Vagina (tissue), 2 donors: ENCODE data around the gene PLXNA1. TPM values are rescaled to one million over a fixed set of nuclear protein-coding genes. Genes with fewer than 3 reads are reported as not detected.

Source experiments
- DNase-seq, 2 donors: peaks; one replicate each; pipeline ENCODE4 v3.0.0-alpha.2; 2017; ENCODE audit errors: extremely low spot score in 2 of 2
- H3K27ac ChIP-seq: fragments of 200-600 bp; sonication (generic); one replicate; pipeline ENCODE4 v1.5.1; 2019
- H3K27me3 ChIP-seq: fragments of 200-600 bp; sonication (generic); one replicate; pipeline ENCODE4 v1.5.1; 2019
- H3K36me3 ChIP-seq, 2 donors: fragments of 200-600 bp; sonication (generic); one replicate each; pipeline ENCODE4 v1.5.1; 2017 to 2019
- H3K4me1 ChIP-seq: fragments of 200-600 bp; sonication (generic); one replicate; pipeline ENCODE4 v1.5.1; 2019
- H3K4me3 ChIP-seq, 2 donors: fragments of 200-600 bp; sonication (generic); 1 replicate in 1 of 2; 2 replicates in 1 of 2; pipeline ENCODE4 v1.5.1; 2016 to 2019
- H3K9me3 ChIP-seq: fragments of 200-600 bp; sonication (generic); one replicate; pipeline ENCODE4 v1.5.1; 2019
- CTCF ChIP-seq, 3 experiments: fragments of 450-650 bp in 2 of 3; fragments of 200-600 bp in 1 of 3; sonication (generic) in 1 of 3; IDR thresholded peaks; one replicate each; pipeline ENCODE4 v1.5.1; 2017 to 2019; ENCODE audit warnings: antibody characterized with exemption in 3 of 3, mild to moderate bottlenecking in 2 of 3, moderate library complexity in 2 of 3
- POLR2A ChIP-seq, 2 donors: fragments of 450-650 bp; IDR thresholded peaks; one replicate each; pipeline ENCODE4 v1.6.1; 2017; ENCODE audit warnings: antibody characterized with exemption in 2 of 2, mild to moderate bottlenecking in 2 of 2, moderate library complexity in 2 of 2
- POLR2AphosphoS5 ChIP-seq, 2 donors: sonication (generic); formaldehyde crosslinking; IDR thresholded peaks; one replicate each; pipeline ENCODE4 v1.9.0; 2017; ENCODE audit warnings: antibody characterized with exemption in 2 of 2, mild to moderate bottlenecking in 2 of 2, low read depth in 1 of 2; ENCODE audit not compliant: insufficient read depth in 1 of 2
- intact Hi-C: fragments of 100-400 bp; cut with DNase I; formaldehyde crosslinking; loops from one replicate; pipeline ENCODE4 v1.15.1; 2023
- total RNA-seq: library from RNA; depleted of rRNA; stranded (reverse); fragments of >200 nt; gene quantifications from one replicate; pipeline ENCODE4 v1.2.3, GENCODE V29; 2016

PLXNA1 gene
- total RNA-seq, 1 donor from 2014 or later, result 31.4 TPM

- peak overlapping the region; percentile 68 for H3K27ac ChIP-seq
- H3K4me3 ChIP-seq, result no peak overlapping the region
- H3K4me1 ChIP-seq, result peaks cover 50% of the 10 kb centered on the region
- TF ChIP-seq POLR2AphosphoS5 (IDR thresholded peaks at IDR 0.05; ENCODE audit: insufficient read depth in 1 of 2, low read depth in 1 of 2) (no peak), CTCF (IDR thresholded peaks at IDR 0.05) (no peak), POLR2A (IDR thresholded peaks at IDR 0.05) (no peak)
- intact Hi-C loops, result no loop called here
- H3K36me3 ChIP-seq, result no peaks in the 10 kb centered on the region
- no peaks in the 10 kb centered on the region for H3K9me3 ChIP-seq
- no peak for DNase-seq
- no peaks in the 10 kb centered on the region for H3K27me3 ChIP-seq
These were observed 22.3 kb upstream of the PLXNA1 start for GRCh38 chr3:126960604-126960995.

GRCh38 chr3:126961191-126961790, 21.6 kb upstream of the PLXNA1 start:
- peak; percentile 46 to 47 for TF ChIP-seq POLR2AphosphoS5 (IDR thresholded peaks at IDR 0.05; ENCODE audit: insufficient read depth in 1 of 2, low read depth in 1 of 2)
- TF ChIP-seq CTCF (IDR thresholded peaks at IDR 0.05), result no peak
- H3K4me3 ChIP-seq, result no peak overlapping the region
- H3K4me1 ChIP-seq, result peaks cover 47% of the 10 kb centered on the region
- DNase-seq, result no peak
- no peaks in the 10 kb centered on the region for H3K27me3 ChIP-seq
- no peaks in the 10 kb centered on the region for H3K9me3 ChIP-seq
- peak overlapping the region; percentile 68 for H3K27ac ChIP-seq
- no peaks in the 10 kb centered on the region for H3K36me3 ChIP-seq
- intact Hi-C loops, result no loop called here

GRCh38 chr3:126961791-126962461, 21.0 kb upstream of the PLXNA1 start:
- H3K4me1 ChIP-seq, result peaks cover 41% of the 10 kb centered on the region
- no peak overlapping the region for H3K4me3 ChIP-seq
- no peaks in the 10 kb centered on the region for H3K9me3 ChIP-seq
- no peak for TF ChIP-seq POLR2A (IDR thresholded peaks at IDR 0.05)
- TF ChIP-seq POLR2AphosphoS5 (IDR thresholded peaks at IDR 0.05; ENCODE audit: insufficient read depth in 1 of 2, low read depth in 1 of 2), result no peak
- TF ChIP-seq CTCF (IDR thresholded peaks at IDR 0.05), result no peak
- H3K27me3 ChIP-seq, result no peaks in the 10 kb centered on the region
- H3K36me3 ChIP-seq, result no peaks in the 10 kb centered on the region
- H3K27ac ChIP-seq, result peak overlapping the region; percentile 68
- no peak for DNase-seq
- intact Hi-C loops, result no loop called here

GRCh38 chr3:126962756-126963155, 20.2 kb upstream of the PLXNA1 start:
- peak overlapping the region; percentile 68 for H3K27ac ChIP-seq
- intact Hi-C loops, result no loop called here

More at GRCh38 chr3:126962756-126963155, 20.2 kb upstream of the PLXNA1 start:
- H3K9me3 ChIP-seq, result no peaks in the 10 kb centered on the region
- no peaks in the 10 kb centered on the region for H3K36me3 ChIP-seq
- no peaks in the 10 kb centered on the region for H3K27me3 ChIP-seq
- peaks cover 34% of the 10 kb centered on the region for H3K4me1 ChIP-seq
- TF ChIP-seq POLR2AphosphoS5 (IDR thresholded peaks at IDR 0.05; ENCODE audit: insufficient read depth in 1 of 2, low read depth in 1 of 2), result no peak
- TF ChIP-seq POLR2A (IDR thresholded peaks at IDR 0.05), result no peak
- TF ChIP-seq CTCF (IDR thresholded peaks at IDR 0.05), result no peak
- no peak for DNase-seq
- no peak overlapping the region for H3K4me3 ChIP-seq
